GM12873 (cell line): ENCODE data around the gene MFSD8.

ENCODE experiments used
- CTCF ChIP-seq: IDR thresholded peaks from 2 replicates; pipeline ENCODE4 v1.5.1; 2012; ENCODE audit warnings: low read depth, mild to moderate bottlenecking, moderate library complexity, low read length, control low read depth; ENCODE audit not compliant: insufficient read depth; ENCODE audit errors: missing control alignments

MFSD8 gene

DNA sequence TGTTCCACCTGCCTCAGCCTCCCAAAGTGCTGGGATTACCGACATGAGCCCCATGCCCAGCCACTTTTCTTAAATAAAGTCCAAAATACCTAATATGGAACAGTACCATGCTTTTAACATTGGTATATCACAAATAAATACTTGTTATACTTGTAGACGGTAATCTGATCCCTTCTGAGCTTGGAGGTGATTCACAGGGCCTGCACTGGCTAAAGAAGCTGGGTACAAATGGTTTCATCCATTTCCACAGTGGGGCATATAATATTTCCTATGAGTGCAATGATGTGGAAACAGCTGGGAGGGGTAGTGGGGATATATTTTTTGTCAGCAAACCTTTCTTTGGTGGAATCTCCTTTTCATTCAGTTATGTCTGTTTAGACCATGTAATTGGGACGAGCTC lies 48.5 kb downstream of the MFSD8 start:
- TF ChIP-seq CTCF: no peak

DNA sequence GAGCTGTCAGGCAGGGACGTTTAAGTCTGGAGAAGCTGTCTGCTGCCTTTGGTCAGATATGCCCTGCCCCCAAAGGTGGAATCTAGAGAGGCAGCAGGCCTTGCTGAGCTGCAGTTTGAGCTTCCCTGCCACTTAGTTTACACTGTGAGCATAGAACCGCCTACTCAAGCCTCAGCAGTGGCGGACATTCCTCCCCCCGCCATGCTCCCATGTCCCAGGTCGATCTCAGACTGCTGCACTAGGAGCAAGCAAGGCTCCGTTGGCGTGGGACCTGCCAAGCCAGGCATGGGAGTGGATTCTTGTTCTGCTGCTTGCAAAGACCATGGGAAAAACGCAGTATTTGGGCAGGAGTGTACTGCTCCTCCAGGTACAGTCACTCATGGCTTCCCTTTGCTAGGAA lies 59.9 kb downstream of the MFSD8 start:
- no peak for TF ChIP-seq CTCF

DNA sequence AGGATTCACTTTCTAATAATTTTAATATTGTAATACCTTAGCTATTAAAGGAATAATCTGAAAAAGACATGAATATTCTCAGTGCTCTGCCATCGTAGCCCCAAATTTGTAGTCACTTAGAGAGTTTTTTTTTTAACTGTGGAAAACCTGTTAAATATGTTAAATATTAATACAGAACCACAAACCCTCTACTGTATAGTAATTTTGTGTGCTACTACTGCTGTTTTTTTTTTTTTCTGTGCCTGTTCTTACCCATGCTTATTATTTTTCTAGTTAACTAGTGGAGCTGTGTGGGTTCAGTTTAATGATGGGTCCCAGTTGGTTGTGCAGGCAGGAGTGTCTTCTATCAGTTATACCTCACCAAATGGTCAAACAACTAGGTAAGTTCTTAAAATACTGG lies 68.4 kb downstream of the MFSD8 start:
- no peak for TF ChIP-seq CTCF

- no peak for TF ChIP-seq CTCF
These were observed 68.9 kb downstream of the MFSD8 start for GRCh38 chr4:127896069-127896468.

DNA sequence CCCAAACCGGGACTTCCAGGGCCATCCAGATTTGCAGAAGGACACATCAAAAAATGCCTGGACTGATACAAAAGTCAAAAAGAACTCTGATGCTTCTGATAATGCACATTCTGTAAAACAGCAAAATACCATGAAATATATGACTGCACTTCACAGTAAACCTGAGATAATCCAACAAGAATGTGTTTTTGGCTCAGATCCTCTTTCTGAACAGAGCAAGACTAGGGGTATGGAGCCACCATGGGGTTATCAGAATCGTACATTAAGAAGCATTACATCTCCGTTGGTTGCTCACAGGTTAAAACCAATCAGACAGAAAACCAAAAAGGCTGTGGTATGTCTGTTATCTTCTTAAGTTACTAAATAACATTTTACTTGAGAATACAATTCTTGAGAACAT lies 75.1 kb downstream of the MFSD8 start:
- no peak for TF ChIP-seq CTCF

DNA sequence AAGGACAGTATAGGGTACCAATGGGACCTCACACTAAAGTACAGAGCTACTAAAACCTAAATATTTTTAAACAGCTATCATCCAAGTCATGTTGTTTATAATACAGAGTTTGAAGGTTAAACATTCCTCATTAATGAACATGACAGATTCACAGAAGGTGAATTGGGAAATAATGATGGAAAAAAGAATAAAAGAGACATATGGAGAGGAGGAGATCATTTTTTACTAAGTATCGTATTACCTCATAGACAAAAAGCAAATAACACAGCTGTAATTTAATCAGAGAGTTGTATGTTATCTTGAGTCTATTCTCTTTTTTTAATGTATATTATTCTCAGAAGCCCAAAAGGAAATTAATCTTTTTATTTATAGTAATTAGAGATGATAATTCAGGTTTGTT lies 76.4 kb downstream of the MFSD8 start:
- TF ChIP-seq CTCF: no peak

- no peak for TF ChIP-seq CTCF
These were observed 83.5 kb downstream of the MFSD8 start for GRCh38 chr4:127881563-127881864.

DNA sequence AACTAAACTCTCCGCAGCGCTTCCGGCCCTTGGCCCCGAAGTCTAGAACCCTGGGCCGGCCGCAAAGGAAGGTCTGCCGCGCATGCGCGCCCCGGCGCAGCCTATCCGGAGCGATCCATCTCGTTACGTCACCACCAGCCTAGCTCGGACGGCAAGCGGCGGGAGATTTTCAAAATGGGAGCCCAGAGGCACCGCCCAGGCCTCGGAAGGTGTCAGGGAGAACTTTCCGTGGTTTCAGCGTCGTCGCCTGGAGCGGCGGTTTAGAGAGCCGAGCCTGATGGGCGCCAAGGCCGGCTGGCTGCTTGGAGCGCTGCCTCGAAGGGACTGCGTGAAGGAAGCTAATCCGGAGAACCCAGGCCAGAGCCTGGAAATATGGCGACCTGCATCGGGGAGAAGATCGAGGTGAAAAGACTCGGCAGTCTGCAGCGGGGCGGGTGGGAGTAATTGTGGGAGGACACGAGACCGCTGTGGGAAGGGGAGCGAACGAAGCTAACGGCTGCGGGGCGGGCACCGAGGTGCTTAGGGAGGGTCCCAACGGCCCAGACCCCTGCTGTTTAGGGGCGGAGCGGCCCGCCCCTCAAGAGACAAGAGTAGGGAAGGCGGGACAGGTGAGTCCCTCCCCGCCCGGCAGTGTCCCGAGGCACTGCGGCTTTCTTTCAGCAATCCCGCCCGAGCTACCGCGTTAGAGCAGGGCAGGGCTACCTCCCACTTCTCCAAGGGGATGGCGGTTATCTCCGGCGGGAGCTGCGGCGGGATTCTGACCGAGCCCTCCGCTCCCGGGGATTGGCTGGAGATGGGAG lies 84.0 kb downstream of the MFSD8 start, which contains the start of gene PLK4:
Gene PLK4, plus strand, starts transcription at position 131 of the 800 bp plus-strand sequence. Its CDS starts 242 bp downstream, at position 373.
- no peak for TF ChIP-seq CTCF
